ENCODE results near the gene DIS3L2. TPM values are rescaled to one million over a fixed set of nuclear protein-coding genes. Genes with fewer than 3 reads are reported as not detected.
A peak's percentile ranks its signal among the peaks of the same experiment; 100 is the strongest.

The DIS3L2 gene
- total and polyA plus RNA-seq, 2 experiments from 2014 or later: 15.2 to 25.3 TPM

DNA sequence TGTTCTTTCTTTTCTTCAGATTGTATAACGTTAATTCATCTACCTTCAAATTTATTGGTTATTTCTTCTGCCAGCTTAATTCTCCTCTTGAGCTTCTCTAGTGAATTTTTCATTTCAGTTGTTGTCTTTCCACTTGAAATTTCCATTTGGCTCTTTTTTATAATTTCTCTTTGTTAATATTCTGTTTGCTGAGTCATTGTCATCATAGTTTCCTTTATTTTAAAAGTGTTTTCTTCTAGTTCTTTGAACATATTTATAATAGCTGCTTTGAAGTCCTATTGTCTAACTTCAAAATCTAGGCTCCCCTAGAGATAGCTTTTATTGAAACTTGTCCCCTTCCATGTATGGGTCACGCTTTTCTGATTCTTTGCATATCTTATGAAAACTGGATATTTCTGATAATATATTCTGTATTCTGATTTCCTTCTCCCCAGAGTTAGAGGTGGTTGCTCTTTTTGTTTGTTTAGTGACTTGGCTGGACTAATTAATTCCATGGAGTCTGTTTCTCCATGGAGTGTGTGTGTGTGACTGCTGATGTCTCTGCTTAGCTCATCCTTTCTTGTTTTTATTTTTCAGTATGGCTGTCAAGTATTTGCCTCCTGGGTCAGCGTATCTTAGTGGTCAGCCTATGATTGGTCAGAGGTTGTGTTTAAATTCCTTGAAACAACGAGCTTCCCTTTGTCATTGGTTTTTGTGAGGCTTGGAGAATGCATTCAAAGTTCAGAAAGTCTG is 47.6 kb downstream of the DIS3L2 start:
- Mint-ChIP-seq H3K4me3 (no peak overlapping the region), H3K27ac (peak overlapping the region; percentile 32; the same call in 1 of the 2 replicates), H3K36me3 (ENCODE audit: low read depth) (no peaks in the 10 kb centered on the region), H3K4me1 (peaks cover 29% of the 10 kb centered on the region), H3K27me3 (ENCODE audit: insufficient read depth, low read depth, poor library complexity) (no peaks in the 10 kb centered on the region), H3K9me3 (no peaks in the 10 kb centered on the region)
- Histone ChIP-seq H3K27ac (ENCODE audit: low read depth) (no peak overlapping the region), H3K36me3 (ENCODE audit: insufficient read depth) (no peaks in the 10 kb centered on the region), H3K4me1 (ENCODE audit: insufficient read depth) (peaks cover 22% of the 10 kb centered on the region), H3K4me3 (no peak overlapping the region), H3K9me2 (ENCODE audit: insufficient read depth) (no peaks in the 10 kb centered on the region), H2AFZ (no peak overlapping the region), H3K27me3 (ENCODE audit: insufficient read depth) (no peaks in the 10 kb centered on the region), H3K79me2 (replicated peaks; ENCODE audit: insufficient read depth) (no peaks in the 10 kb centered on the region; the same call in 1 of the 2 replicates), H3K4me2 (0 out of 2 replicates have a peak overlapping the region, but pooled peaks have one; percentile 7), H4K20me1 (replicated peaks; ENCODE audit: insufficient read depth) (no peaks in the 10 kb centered on the region), H3F3A (replicated peaks; ENCODE audit: low read depth) (no peaks in the 10 kb centered on the region)
- TF ChIP-seq CREB1 (CRISPR knock-in tag; IDR thresholded peaks at IDR 0.05; ENCODE audit: low read depth) (no peak), POLR2AphosphoS5 (IDR thresholded peaks at IDR 0.05; ENCODE audit: low read depth) (no peak)
- DNase-seq (ENCODE audit: low spot score): peak; percentile 46
- ATAC-seq: peak; percentile 51

- H3F3A ChIP-seq (replicated peaks; ENCODE audit: low read depth): no peaks in the 10 kb centered on the region
- H3K27ac Mint-ChIP-seq: peak overlapping the region; percentile 25
- H3K4me1 ChIP-seq (ENCODE audit: insufficient read depth): peaks cover 25% of the 10 kb centered on the region
- H3K9me2 ChIP-seq (ENCODE audit: insufficient read depth): no peaks in the 10 kb centered on the region; the same call in 1 of the 2 replicates
- H3K4me3 Mint-ChIP-seq: no peak overlapping the region
- no peak overlapping the region for H3K4me3 ChIP-seq
- H3K4me2 ChIP-seq: no peak overlapping the region
- no peaks in the 10 kb centered on the region; the same call in 1 of the 2 replicates for H3K79me2 ChIP-seq (replicated peaks; ENCODE audit: insufficient read depth)
- H4K20me1 ChIP-seq (replicated peaks; ENCODE audit: insufficient read depth): no peaks in the 10 kb centered on the region
- no peak overlapping the region for H3K27ac ChIP-seq (ENCODE audit: low read depth)
- no peaks in the 10 kb centered on the region for H3K36me3 ChIP-seq (ENCODE audit: insufficient read depth)
- H3K36me3 Mint-ChIP-seq (ENCODE audit: low read depth): no peaks in the 10 kb centered on the region
- no peaks in the 10 kb centered on the region for H3K27me3 ChIP-seq (ENCODE audit: insufficient read depth)
- no peak; the same call in 2 of the 3 replicates for ATAC-seq
- H2AFZ ChIP-seq: no peak overlapping the region
- no peaks in the 10 kb centered on the region for H3K27me3 Mint-ChIP-seq (ENCODE audit: insufficient read depth, low read depth, poor library complexity)
- no peak for TF ChIP-seq JUNB (IDR thresholded peaks at IDR 0.05; ENCODE audit: unreplicated experiment)
- TF ChIP-seq ZNF114 (CRISPR knock-in tag; IDR thresholded peaks at IDR 0.05): no peak
- TF ChIP-seq ZNF331 (CRISPR knock-in tag; IDR thresholded peaks at IDR 0.05; ENCODE audit: low read depth): no peak
- no peak for TF ChIP-seq POLR2AphosphoS5 (IDR thresholded peaks at IDR 0.05; ENCODE audit: low read depth)
- peaks cover 31% of the 10 kb centered on the region for H3K4me1 Mint-ChIP-seq
- no peaks in the 10 kb centered on the region for H3K9me3 Mint-ChIP-seq
- DNase-seq (ENCODE audit: low spot score): no peak
These were observed 48.2 kb downstream of the DIS3L2 start for GRCh38 chr2:232009639-232010274.

DNA sequence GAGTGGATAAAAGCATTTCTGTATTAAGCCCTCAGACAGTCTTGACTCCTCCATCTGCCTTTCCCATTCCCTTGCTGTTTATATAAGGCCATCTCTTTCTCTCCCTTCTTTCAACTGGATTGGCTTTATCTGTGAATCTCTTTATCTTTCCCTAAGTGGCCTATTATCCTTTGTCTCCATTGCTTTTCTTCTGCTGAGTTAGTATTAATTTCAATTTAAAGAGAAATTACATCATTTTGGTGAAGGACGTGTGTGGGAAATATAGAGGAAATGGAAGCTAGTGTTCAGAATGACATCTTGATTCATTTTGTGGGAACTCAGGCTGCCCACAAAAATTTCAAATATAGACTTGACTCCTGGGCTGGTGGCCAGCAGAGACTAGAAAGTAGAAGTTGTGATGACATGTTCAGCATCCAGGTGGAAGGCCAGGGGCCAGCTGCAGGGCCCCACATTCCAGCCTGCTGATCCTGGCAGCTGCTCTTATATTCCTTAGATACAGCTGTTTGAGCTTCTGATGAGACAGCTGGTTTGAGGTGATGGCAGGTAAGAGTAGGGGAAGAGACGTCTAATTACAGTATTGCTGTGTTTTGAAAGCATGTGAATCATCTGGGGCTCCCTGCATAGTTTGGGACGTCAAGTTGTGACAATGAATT is 52.3 kb downstream of the DIS3L2 start:
- Histone ChIP-seq H3K4me3 (no peak overlapping the region), H3K27ac (ENCODE audit: low read depth) (no peak overlapping the region), H3K36me3 (ENCODE audit: insufficient read depth) (0 out of 2 replicates have a peak, but pooled peaks cover 7% of the 10 kb centered on the region), H3K27me3 (ENCODE audit: insufficient read depth) (no peaks in the 10 kb centered on the region), H3K79me2 (replicated peaks; ENCODE audit: insufficient read depth) (no peaks in the 10 kb centered on the region; the same call in 1 of the 2 replicates), H3K9me2 (ENCODE audit: insufficient read depth) (no peaks in the 10 kb centered on the region; the same call in 1 of the 2 replicates), H3K4me1 (ENCODE audit: insufficient read depth) (0 out of 2 replicates have a peak, but pooled peaks cover 10% of the 10 kb centered on the region), H3K4me2 (no peak overlapping the region), H3F3A (replicated peaks; ENCODE audit: low read depth) (no peaks in the 10 kb centered on the region), H4K20me1 (replicated peaks; ENCODE audit: insufficient read depth) (no peaks in the 10 kb centered on the region), H2AFZ (no peak overlapping the region)
- Mint-ChIP-seq H3K9me3 (no peaks in the 10 kb centered on the region), H3K36me3 (ENCODE audit: low read depth) (no peaks in the 10 kb centered on the region), H3K27ac (no peak overlapping the region), H3K27me3 (ENCODE audit: insufficient read depth, low read depth, poor library complexity) (no peaks in the 10 kb centered on the region), H3K4me1 (peaks cover 15% of the 10 kb centered on the region), H3K4me3 (no peak overlapping the region)
- no peak for DNase-seq (ENCODE audit: low spot score)
- TF ChIP-seq POLR2AphosphoS5 (IDR thresholded peaks at IDR 0.05; ENCODE audit: low read depth) (no peak), NANOG (IDR thresholded peaks at IDR 0.05; ENCODE audit: borderline replicate concordance) (no peak)
- no peak for ATAC-seq
